NCI-H2227 treated with DMSO at 0.1 percent for 48 hours (cell line): ENCODE measurements around the gene ETS1.

Experiments used
- DNase-seq: peaks from one replicate; lab custom pipeline; 2025; lab: John Stamatoyannopoulos, UW

Gene ETS1

DNA sequence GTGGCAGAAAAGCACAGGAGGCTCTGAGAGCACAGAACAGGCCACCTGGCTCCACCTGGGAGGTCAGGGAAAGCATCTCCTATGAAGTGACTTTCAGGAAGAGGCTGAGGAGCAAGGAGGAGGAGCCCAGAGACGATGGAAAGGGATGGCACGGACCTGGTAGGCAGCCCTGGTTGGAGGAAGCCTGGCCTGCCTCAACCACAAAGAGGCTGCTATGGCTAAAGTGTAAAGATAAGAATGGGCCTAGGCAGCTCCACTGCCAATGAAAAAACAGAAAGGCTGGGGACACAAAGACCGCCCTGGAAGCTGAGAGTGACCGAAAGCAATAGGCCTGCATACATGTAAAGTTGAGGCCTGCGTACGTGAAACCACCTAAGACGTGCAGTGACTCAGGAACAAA is 31.2 kb upstream of the ETS1 start:
- DNase-seq = no peak

DNA sequence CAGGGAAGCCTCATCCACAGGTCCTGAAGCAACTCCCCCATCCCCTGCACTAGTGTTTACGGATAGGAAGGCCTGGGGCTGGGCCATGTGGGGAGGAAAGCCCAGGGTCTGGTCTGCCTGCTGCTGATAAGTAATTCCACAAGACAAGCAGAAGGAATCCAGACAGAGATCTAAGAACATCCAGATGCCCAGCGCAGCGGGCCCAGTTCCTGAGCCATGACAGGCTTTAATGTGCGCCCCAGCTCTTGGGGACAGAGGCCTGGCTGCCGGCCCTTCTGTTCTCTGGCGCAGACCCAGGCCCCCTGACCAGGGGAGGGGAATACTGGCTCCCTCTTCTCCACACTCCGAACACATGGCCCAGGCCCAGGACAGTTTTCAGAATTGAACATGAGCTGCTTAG is 28.8 kb upstream of the ETS1 start:
- DNase-seq = no peak

GRCh38 chr11:128615612-128616011 is 28.3 kb upstream of the ETS1 start:
- DNase-seq = no peak

DNA sequence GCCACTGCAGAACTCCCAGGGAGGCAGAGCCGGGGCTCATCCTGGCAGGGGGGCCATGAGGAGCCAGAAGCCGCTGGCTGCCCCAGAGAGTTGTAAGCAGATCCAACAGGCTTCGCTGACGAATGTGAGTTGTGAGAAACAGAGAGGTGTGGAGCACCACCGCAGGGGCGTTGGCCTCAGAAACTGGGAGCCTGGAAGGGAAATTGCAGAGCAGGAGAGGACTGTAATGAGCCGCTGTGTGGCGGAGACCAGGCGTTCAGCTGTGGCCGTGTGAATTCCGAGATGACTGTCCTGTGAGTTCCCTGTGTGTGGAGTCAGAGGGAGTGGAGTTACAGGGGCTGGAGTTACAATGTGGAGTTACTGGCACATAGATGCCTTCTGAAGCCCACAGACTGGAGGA is 27.7 kb upstream of the ETS1 start:
- DNase-seq = no peak

- DNase-seq = no peak
Observed at GRCh38 chr11:128614026-128614425, 26.7 kb upstream of the ETS1 start.

DNA sequence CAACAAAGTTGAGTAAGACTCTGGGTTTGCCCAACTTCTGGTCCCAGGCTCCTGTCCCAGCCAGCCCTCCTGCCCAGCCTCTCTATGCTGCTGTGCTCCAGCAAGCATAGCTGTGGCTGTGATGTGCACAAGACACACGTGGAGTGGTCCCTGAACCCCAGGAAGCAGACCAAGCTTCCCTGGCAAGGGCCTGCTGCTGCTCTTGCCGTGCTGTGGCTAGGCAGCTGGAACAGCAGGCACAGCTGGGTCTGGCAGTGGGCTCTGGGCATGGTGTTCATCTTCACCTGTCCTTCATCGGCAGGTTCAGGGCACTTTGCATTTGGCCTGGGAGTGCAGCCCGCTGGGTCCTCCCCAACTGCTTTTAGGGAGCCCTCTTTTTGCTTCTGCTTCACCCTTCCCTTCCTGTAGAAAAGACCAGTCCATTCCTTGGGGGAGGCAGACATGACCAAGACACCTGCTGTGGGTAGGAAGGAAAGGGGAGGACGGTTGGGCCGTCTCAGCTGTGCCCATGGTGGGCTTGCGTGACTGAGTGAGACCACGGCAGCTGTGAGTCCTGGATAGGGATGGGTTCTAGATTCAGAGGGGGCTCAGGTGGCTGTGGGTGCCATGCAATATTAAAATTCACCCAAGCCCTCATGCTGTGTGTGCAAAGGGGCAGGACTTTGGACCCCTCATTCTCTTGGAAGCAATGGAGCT is 26.1 kb upstream of the ETS1 start:
- DNase-seq = no peak

- DNase-seq = no peak
Observed at GRCh38 chr11:128610721-128611617, 23.6 kb upstream of the ETS1 start.

DNA sequence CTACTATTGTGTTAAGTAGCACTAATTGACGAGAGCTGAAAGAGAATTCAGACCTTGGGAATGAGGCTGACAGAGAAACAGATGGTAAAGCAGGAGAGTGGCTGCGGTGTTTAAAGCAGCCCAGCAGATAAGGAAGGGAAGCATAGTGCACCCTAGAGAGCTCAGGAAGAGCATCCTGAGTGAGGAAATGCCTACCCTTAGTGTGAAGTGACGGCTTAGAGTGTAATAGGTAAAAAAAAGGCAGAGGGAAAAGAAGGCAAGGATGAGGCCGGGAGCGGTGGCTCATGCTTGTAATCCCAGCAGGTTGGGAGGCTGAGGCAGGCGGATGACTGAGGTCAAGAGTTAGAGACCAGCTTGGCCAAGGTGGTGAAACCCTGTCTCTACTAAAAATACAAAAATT is 22.4 kb upstream of the ETS1 start:
- DNase-seq = no peak

GRCh38 chr11:128608746-128609407 is 21.5 kb upstream of the ETS1 start:
- no peak for DNase-seq

DNA sequence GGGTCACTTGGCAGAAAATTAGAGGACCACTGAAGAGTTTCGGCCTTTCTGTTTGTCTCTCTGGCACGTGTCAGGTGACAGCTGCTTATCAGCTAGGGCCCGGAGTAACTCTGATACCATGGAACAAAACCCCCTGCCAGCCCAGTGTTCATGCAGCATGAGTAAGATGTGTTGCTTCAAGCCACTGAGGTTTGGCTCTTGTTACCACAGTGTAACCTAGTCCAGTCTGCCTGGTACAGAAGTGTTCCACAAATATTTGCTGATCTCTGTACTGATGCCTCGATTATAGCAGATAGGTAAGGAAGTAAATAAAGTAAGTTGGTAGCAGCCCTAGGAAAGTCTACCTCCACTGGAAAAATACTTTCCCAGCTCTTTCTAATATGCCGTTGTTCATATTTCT is 20.5 kb upstream of the ETS1 start:
- no peak for DNase-seq

- DNase-seq = no peak
Observed at GRCh38 chr11:128604723-128605122, 17.4 kb upstream of the ETS1 start.

DNA sequence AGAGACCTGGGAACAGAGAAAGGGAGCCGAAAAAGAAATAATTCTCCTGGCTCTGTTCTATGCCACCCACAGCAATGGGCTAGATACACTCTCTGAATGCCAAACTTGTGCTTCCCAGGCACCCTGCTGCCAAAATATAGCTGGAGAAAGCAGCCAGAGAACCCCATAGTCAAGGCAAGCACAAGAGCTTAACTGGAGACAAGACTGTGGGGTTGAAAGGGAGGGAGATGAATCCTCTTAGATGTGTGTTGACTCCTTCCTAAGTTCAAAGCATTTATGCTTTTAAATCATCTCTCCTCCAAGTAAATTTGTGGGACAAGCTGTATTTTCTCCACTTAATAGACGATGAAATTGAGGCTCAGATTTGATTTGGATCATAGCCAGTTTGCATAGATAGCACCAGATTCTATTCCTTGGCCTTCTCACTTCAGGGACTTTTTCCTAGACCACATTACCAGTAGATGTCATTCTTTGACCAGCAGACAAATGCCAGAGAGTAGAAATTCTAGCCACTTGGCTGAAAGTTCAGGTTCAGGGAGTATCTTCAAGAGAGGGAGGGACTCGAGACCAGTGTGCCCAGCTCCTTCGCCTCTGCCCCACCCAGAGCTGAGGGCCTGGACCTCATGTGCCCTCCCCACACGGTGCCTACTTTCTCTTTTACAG is 16.5 kb upstream of the ETS1 start:
- no peak for DNase-seq

- DNase-seq = no peak
Observed at GRCh38 chr11:128603003-128603696, 15.8 kb upstream of the ETS1 start.

DNA sequence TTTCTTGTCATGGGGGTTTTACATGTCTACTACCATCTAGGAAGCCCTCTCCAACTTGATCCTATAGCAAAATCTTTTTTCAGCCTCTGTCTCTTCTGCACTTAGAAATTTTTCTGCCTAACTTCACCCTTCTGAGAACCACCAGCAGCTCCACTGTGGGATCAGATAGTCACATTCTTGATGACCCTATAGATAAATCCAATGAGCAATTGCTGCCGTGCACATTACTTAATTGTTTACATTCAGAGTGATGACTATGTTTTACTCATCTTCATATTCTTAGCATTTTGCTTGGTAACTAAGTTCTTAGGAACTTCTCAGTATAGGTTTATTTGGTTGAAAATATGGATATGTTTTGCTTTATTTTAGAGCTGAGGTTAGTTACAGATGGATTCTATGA is 12.4 kb upstream of the ETS1 start:
- no peak for DNase-seq

DNA sequence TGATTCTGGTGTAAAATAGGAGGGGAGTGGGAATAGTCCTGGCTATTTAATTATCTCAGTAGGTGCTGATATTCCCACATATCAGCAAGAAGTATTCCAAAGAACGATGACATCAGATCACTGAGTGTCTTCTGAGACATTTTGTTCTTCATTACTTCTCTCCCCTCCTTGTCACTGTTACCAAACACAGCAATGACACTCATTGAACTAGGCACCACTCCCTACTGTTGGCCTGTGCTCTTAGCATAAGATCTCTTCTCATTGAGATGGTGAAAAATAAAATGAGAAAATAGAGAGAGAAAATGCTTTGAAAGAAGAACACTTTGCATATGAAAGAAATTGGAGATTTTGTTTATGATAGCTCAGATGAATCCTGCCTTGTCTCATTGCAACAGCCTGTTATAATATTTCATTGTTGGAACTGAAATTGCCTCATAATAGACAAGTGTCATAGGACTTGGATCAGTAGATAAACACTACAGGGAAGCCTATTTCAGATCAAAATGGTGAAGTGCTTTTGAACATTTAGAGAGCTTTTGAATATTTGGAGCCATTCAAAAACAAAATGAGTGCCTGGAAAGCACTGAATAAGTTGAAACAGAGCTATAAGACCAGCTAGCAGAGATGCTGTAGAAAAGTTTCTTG is 11.3 kb upstream of the ETS1 start:
- DNase-seq = no peak

- DNase-seq = no peak
Observed at GRCh38 chr11:128598096-128598495, 10.7 kb upstream of the ETS1 start.

DNA sequence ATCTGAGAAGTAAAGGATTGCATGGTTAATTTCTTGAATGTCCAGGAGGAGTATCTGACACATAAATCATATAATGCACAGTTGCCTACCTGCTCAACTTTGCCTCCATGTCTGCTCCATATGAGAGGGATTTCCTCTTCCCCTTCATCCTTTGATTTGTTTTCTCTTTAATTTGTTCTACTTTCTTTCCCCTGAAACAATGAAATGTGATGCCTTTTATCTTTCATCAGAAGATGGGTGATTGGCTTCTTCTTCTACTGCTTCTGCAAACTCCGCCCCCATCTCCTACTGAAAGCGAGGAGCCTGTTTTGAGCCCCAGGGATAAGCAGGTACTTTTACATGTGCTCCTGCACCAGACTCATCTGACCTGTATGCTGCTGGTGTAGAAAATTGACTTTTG is 9.9 kb upstream of the ETS1 start:
- DNase-seq = no peak

DNA sequence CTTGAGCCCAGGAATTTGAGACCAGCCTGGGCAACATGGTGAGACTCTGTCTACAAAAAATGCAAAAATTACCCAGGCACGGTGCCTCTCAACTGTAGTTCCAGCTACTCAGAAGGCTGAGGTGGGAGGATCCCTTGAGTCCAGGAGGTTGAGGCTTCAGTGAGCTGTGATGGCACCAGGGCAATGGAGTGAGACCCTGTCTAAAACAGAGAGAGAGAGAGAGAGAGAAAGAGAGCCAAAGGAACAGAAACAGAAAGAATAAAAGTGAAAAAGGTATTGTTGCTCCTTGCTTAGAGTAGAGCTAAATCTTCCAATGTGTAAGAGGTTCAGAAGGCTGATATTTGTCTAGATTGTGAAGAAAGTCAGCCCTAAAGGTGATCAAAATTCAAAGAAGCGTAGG is 8.9 kb upstream of the ETS1 start:
- no peak for DNase-seq

DNA sequence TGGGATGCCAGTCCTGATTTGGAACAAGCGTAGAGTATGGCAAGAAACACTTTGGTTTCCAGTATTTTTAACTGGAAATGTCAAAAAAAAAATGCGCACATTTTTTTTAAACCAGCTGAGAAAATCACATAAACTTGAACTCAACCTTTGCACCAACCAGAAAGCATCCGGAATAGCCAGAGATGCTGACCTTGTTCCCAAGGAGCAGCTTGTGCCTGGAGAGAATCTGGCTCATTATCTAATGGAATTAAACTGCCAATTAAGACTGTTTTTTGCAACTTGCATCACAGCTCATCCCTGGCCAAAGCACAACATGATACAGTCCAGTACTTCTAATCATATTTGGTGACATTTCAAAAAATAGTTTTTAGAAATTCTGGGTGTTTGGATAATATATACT is 8.4 kb upstream of the ETS1 start:
- no peak for DNase-seq

DNA sequence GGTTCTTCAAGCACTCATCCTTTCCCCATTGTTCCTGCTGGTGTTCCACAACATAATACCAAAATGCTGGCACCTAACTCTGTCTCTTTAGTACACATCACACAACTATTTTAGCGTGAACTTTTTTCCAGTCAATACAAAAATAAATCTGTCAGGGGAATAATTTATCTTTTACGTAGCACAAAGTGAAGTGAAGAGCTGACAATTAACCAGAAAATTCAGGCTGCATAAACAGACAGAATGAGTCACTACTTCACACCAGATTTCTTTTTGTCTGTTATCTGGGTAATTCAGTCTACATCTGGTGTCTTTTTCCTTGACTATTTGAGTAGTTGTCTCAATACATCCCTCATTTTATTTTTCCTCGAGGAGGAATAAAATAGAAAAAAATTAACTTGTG is 7.9 kb upstream of the ETS1 start:
- DNase-seq = no peak

DNA sequence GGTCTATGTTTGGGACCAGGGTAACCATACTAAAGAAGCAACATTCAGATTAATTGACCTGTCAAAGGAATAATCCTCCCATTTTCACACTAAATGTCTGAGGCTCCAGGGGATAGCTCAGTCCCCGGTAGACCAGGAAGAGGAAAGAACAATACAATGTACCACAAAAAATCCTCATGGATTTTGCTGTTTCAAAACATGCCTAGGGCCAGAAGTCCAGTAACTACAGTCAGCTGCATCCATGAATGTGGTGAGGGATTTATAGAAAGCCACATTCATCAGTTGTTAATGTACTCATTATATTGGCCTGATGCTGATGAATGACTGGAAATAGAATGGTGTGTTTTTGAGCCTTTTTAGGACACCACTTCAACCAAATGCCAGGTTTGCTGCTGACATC is 6.9 kb upstream of the ETS1 start:
- DNase-seq = no peak
